Measurements from ENCODE around the gene AGBL1.
A peak's percentile ranks its signal among the peaks of the same experiment; 100 is the strongest.

Gene AGBL1

GRCh38 chr15:86615816-86616215, 536.1 kb downstream of the AGBL1 start:
- CTCF ChIA-PET = interaction anchor here (1.6 kb wide), 1 partner anchor 9 kb away, joined by 4 read pairs; no protein-coding TSS in a partner anchor
- H3K4me3 Mint-ChIP-seq = no peak overlapping the region
- H3K36me3 Mint-ChIP-seq = peaks cover 1% of the 10 kb centered on the region

GRCh38 chr15:86616771-86617170, 537.1 kb downstream of the AGBL1 start:
- Mint-ChIP-seq H3K27me3 (no peaks in the 10 kb centered on the region), H3K4me1 (peaks cover 55% of the 10 kb centered on the region), H3K27ac (no peak overlapping the region), H3K9me3 (no peaks in the 10 kb centered on the region), H3K36me3 (peaks cover 1% of the 10 kb centered on the region), H3K4me3 (no peak overlapping the region)
- no peak for DNase-seq
- CTCF ChIA-PET = no interaction called here

More at GRCh38 chr15:86615816-86616215, 536.1 kb downstream of the AGBL1 start:
- H3K27ac Mint-ChIP-seq = peak overlapping the region; percentile 11
- H3K4me1 Mint-ChIP-seq = peaks cover 63% of the 10 kb centered on the region
- no peak for DNase-seq
- no peaks in the 10 kb centered on the region for H3K27me3 Mint-ChIP-seq
- no peaks in the 10 kb centered on the region for H3K9me3 Mint-ChIP-seq

GRCh38 chr15:86620157-86620556, 540.5 kb downstream of the AGBL1 start:
- no peak overlapping the region for H3K27ac Mint-ChIP-seq
- H3K27me3 Mint-ChIP-seq = peaks cover 9% of the 10 kb centered on the region
- CTCF ChIA-PET = no interaction called here
- no peak for DNase-seq
- H3K36me3 Mint-ChIP-seq = no peaks in the 10 kb centered on the region
- peaks cover 36% of the 10 kb centered on the region for H3K4me1 Mint-ChIP-seq
- no peaks in the 10 kb centered on the region for H3K9me3 Mint-ChIP-seq
- no peak overlapping the region for H3K4me3 Mint-ChIP-seq

- CTCF ChIA-PET = interaction anchor here (1.7 kb wide), 1 partner anchor 123 kb away, joined by 6 read pairs; no protein-coding TSS in a partner anchor
- Mint-ChIP-seq H3K36me3 (no peaks in the 10 kb centered on the region), H3K9me3 (no peaks in the 10 kb centered on the region), H3K27me3 (peaks cover 9% of the 10 kb centered on the region), H3K4me3 (no peak overlapping the region), H3K27ac (no peak overlapping the region), H3K4me1 (peaks cover 30% of the 10 kb centered on the region)
- no peak for DNase-seq
Observed at GRCh38 chr15:86620641-86621349, 541.1 kb downstream of the AGBL1 start.

- Mint-ChIP-seq H3K4me1 (peaks cover 16% of the 10 kb centered on the region), H3K9me3 (no peaks in the 10 kb centered on the region), H3K27ac (no peak overlapping the region), H3K36me3 (no peaks in the 10 kb centered on the region), H3K4me3 (no peak overlapping the region), H3K27me3 (peaks cover 9% of the 10 kb centered on the region)
- CTCF ChIA-PET = interaction anchor here (4.0 kb wide), 1 partner anchor 118 kb away, joined by 79 read pairs; no protein-coding TSS in a partner anchor
- no peak for DNase-seq
Observed at GRCh38 chr15:86623236-86623635, 543.6 kb downstream of the AGBL1 start.

GRCh38 chr15:86624261-86625036, 544.8 kb downstream of the AGBL1 start:
- H3K9me3 Mint-ChIP-seq = no peaks in the 10 kb centered on the region
- peaks cover 16% of the 10 kb centered on the region for H3K4me1 Mint-ChIP-seq
- no peak overlapping the region for H3K27ac Mint-ChIP-seq
- H3K36me3 Mint-ChIP-seq = no peaks in the 10 kb centered on the region
- H3K27me3 Mint-ChIP-seq = peaks cover 9% of the 10 kb centered on the region
- H3K4me3 Mint-ChIP-seq = no peak overlapping the region
- DNase-seq = peak; percentile 59
- CTCF ChIA-PET = interaction anchor here (0.7 to 4.0 kb wide), 9 partner anchors 9 to 1620 kb away, joined by 3 to 79 read pairs (median 3); no protein-coding TSS in a partner anchor

- Mint-ChIP-seq H3K27me3 (peaks cover 3% of the 10 kb centered on the region), H3K4me3 (no peak overlapping the region), H3K4me1 (peaks cover 1% of the 10 kb centered on the region), H3K36me3 (no peaks in the 10 kb centered on the region), H3K27ac (no peak overlapping the region), H3K9me3 (no peaks in the 10 kb centered on the region)
- DNase-seq = no peak
- CTCF ChIA-PET = interaction anchor here (0.8 to 1.0 kb wide), 2 partner anchors 113 kb away, joined by 3 read pairs; no protein-coding TSS in a partner anchor
Observed at GRCh38 chr15:86629409-86630356, 550.0 kb downstream of the AGBL1 start.

- Mint-ChIP-seq H3K4me3 (no peak overlapping the region), H3K9me3 (no peaks in the 10 kb centered on the region), H3K27me3 (no peaks in the 10 kb centered on the region), H3K27ac (no peak overlapping the region), H3K4me1 (no peaks in the 10 kb centered on the region), H3K36me3 (no peaks in the 10 kb centered on the region)
- DNase-seq = no peak
- CTCF ChIA-PET = no interaction called here
Observed at GRCh38 chr15:86630946-86631345, 551.3 kb downstream of the AGBL1 start.

GRCh38 chr15:86634146-86634545, 554.5 kb downstream of the AGBL1 start:
- CTCF ChIA-PET = no interaction called here
- Mint-ChIP-seq H3K4me1 (no peaks in the 10 kb centered on the region), H3K4me3 (no peak overlapping the region), H3K9me3 (no peaks in the 10 kb centered on the region), H3K27ac (no peak overlapping the region), H3K27me3 (no peaks in the 10 kb centered on the region), H3K36me3 (no peaks in the 10 kb centered on the region)
- DNase-seq = no peak

- H3K27me3 Mint-ChIP-seq = no peaks in the 10 kb centered on the region
- no peak overlapping the region for H3K27ac Mint-ChIP-seq
- no peaks in the 10 kb centered on the region for H3K9me3 Mint-ChIP-seq
- DNase-seq = no peak
- no peaks in the 10 kb centered on the region for H3K4me1 Mint-ChIP-seq
- H3K4me3 Mint-ChIP-seq = no peak overlapping the region
- H3K36me3 Mint-ChIP-seq = no peaks in the 10 kb centered on the region
- CTCF ChIA-PET = no interaction called here
Observed at GRCh38 chr15:86634992-86635638, 555.4 kb downstream of the AGBL1 start.

- Mint-ChIP-seq H3K27me3 (no peaks in the 10 kb centered on the region), H3K27ac (no peak overlapping the region), H3K36me3 (no peaks in the 10 kb centered on the region), H3K4me3 (no peak overlapping the region), H3K4me1 (no peaks in the 10 kb centered on the region), H3K9me3 (no peaks in the 10 kb centered on the region)
- no peak for DNase-seq
- CTCF ChIA-PET = no interaction called here
Observed at GRCh38 chr15:86644339-86644738, 564.7 kb downstream of the AGBL1 start.

- no peak for DNase-seq
- CTCF ChIA-PET = no interaction called here
Observed at GRCh38 chr15:86645925-86646500, 566.3 kb downstream of the AGBL1 start.

GRCh38 chr15:86647810-86648440, 568.3 kb downstream of the AGBL1 start:
- Mint-ChIP-seq H3K27ac (no peak overlapping the region), H3K4me3 (no peak overlapping the region), H3K4me1 (peaks cover 15% of the 10 kb centered on the region), H3K36me3 (no peaks in the 10 kb centered on the region), H3K9me3 (peaks cover 4% of the 10 kb centered on the region), H3K27me3 (no peaks in the 10 kb centered on the region)
- DNase-seq = no peak
- CTCF ChIA-PET = no interaction called here

More at GRCh38 chr15:86645925-86646500, 566.3 kb downstream of the AGBL1 start:
- no peaks in the 10 kb centered on the region for H3K4me1 Mint-ChIP-seq
- no peak overlapping the region for H3K4me3 Mint-ChIP-seq
- H3K27me3 Mint-ChIP-seq = no peaks in the 10 kb centered on the region
- H3K9me3 Mint-ChIP-seq = peaks cover 4% of the 10 kb centered on the region
- no peak overlapping the region for H3K27ac Mint-ChIP-seq
- H3K36me3 Mint-ChIP-seq = no peaks in the 10 kb centered on the region
